GM18507 (cell line): ENCODE measurements around the gene SEMA5A.

Source experiments
- DNase-seq: peaks from one replicate; pipeline ENCODE4 v3.0.0; 2011; ENCODE audit warnings: low read depth; ENCODE audit not compliant: insufficient read length; ENCODE audit errors: extremely low spot score
- FAIRE-seq: peaks from 2 replicates; lab custom pipeline; 2011; peaks lifted over from hg19 to GRCh38; lab: Jason Lieb, UNC

Gene SEMA5A

GRCh38 chr5:9173281-9174048, 372.4 kb downstream of the SEMA5A start:
- no peak for FAIRE-seq
- DNase-seq, result no peak

GRCh38 chr5:9170026-9170425, 375.8 kb downstream of the SEMA5A start:
- DNase-seq (no peak), FAIRE-seq (no peak)

- FAIRE-seq (no peak), DNase-seq (no peak)
Measured at GRCh38 chr5:9169557-9169902, 376.3 kb downstream of the SEMA5A start.

DNA sequence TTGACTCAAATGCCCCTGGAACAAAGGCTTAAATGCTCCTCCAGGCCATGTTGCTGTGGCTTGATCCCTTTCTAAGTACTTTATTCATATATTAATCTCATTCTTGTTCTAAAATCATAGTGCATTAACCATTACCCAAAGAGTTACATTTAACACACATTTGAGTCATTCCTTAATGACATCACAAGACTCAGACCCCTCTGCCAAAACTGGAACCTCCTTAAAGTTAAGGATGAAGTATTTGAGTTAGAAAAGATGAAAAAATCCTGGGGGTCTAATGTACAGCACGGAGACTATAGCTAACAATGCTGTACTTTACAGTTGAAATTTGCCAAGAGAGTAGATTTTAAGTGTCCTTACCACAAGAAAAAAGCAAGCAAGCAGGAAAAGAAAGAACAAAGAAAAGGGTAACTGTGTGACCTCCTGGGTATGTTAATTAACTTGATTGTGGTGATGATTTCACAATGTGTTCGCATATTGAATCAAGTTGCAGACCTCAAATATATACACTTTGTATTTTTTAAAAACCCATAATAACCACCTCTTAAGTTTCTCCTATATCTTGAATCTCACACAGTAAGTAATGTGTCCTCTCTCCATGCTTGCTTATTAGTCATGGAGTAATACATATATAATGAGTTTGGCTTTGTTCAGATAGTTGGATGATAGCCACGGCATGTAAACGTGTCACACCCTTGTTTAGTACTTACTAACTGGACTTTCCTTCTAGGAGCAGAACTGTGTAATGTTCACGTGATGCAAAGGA, 376.9 kb downstream of the SEMA5A start:
- DNase-seq (no peak), FAIRE-seq (no peak)

GRCh38 chr5:9166202-9167112, 379.4 kb downstream of the SEMA5A start:
- no peak for DNase-seq
- FAIRE-seq, result no peak

- no peak for DNase-seq
- FAIRE-seq, result no peak
Measured at GRCh38 chr5:9165546-9165945, 380.3 kb downstream of the SEMA5A start.

DNA sequence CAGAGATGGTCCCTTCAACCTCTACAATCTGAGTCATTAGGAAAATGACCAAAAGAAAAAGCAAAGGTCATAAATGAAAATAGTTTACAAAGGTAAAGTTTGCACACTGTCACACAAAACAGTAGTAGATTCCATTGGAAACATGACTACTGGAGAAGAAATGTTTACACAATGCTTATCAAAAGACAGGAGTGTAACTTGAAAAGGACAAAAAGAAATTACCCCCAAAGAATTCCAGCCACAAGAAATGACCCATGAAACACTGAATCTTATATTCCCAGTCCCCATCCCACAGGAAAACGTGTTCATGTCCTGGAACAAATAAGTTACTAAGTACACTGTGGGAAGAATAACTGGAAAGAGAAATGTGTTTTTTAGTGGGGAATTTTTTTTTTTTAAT, 385.1 kb downstream of the SEMA5A start:
- DNase-seq (no peak), FAIRE-seq (no peak)

- FAIRE-seq (no peak), DNase-seq (no peak)
Measured at GRCh38 chr5:9157811-9158210, 388.1 kb downstream of the SEMA5A start.

- DNase-seq, result no peak
- FAIRE-seq, result no peak
Measured at GRCh38 chr5:9157020-9157419, 388.9 kb downstream of the SEMA5A start.

DNA sequence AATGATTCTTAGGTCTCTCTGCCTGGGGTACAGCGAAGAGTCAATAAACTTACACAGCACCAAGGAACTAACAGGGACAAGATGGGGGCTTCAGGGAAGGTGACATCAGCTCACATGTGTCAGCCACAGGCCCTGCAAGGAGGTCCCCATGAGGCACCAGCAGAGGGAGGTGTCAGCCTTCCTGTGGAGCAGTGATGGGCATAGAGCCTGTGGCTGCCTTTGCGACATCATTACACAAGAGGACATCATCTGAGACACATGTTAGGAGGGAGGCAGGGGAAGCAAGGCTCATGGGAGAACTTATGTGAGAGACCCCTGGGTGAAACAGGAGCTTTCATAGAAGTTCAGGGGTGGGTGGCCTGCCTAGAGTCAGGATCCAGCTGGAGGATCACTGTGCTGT, 389.6 kb downstream of the SEMA5A start:
- no peak for DNase-seq
- no peak for FAIRE-seq

DNA sequence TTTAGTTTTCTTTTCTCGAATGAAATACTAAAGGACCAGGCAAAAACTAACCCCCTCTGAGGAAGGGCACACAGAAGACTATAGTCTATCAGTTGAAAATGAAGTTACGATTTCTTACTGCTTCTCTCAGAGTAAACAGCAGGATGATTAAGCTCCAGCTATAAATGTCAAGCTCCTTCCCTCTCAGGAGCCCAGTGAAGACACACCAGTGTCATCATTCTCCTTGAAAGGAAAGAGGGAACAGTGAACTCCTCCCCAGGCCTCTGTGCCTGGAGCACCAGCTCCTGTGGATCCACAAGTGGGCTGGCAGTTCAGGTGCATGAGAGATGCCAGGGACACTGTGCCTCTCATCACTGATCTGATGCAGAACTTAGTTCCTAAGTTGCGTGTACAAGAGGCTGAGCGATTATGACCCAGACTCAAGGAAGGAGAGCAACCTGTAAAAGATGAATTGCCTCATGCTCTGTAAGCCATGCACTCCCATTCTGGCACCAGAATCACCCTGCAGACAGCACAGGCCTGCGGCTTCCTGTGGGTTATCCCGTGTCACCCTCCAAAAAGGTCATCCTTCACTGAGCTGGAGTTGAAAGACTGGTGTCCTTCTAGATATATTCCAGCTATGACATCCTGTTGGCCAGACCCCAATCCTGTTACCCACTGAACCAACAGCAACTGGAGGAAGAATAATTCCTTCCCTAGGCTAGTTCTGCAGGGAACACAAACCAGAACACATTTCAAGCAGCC, 394.0 kb downstream of the SEMA5A start:
- DNase-seq (no peak), FAIRE-seq (no peak)

DNA sequence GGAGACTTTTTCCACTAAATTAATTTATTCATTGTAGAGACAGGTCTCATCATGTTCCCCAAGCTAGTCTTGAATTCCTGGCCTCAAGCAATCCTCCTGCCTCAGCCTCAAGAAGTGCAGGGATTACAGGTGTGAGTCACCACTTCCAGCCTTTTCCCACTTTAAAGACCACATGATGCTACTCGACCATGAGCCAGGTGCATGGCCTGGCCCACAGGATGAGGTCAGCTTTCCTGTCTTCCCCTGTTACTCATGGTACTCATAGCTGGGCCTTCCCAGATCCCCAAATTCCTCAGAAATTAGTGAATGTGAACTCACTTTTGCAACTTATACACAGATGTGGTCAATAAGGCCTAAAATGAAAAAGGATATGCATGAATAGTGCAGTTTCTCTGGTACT, 395.9 kb downstream of the SEMA5A start:
- no peak for FAIRE-seq
- DNase-seq, result no peak

- FAIRE-seq, result no peak
- DNase-seq, result no peak
Measured at GRCh38 chr5:9148242-9148641, 397.6 kb downstream of the SEMA5A start.

DNA sequence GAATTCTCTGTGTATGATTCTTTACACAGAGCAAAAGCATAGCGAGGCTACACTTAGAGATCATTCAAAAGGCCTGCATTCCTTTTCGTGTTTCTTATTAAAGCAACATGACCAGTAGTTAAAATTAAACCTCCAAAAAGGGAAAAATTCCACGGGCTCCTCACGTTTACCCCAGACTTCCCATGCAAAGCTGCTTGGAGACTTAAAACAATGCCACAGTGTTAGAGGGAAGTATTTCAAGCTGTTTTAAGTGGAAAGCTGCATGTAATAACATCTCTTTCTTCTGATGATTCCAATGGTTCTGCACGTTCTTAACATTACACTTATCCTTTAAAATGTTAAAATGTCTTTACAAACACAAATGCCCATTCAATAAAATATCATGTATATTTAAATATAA, 405.2 kb downstream of the SEMA5A start:
- FAIRE-seq (no peak), DNase-seq (no peak)

GRCh38 chr5:9140202-9140601, 405.7 kb downstream of the SEMA5A start:
- FAIRE-seq (no peak), DNase-seq (no peak)

DNA sequence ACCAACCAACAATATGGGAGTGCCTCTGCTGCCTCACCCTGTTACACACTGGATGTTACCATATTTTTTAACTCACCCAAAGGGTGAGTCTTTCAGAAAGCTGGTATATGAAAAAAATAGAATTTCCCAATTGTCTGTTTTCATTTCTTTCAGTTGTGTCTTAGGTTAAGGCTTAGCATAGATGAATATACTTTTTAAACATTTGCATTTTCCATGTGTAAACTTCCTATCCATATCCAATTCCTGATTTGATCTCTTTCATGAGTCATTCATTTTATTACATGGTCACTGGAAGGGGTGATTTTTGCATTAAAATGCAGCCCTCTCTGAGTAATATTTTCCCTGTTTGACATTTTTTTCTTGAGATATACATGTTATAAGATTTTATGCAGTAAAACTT, 406.5 kb downstream of the SEMA5A start:
- DNase-seq, result no peak
- FAIRE-seq, result no peak

DNA sequence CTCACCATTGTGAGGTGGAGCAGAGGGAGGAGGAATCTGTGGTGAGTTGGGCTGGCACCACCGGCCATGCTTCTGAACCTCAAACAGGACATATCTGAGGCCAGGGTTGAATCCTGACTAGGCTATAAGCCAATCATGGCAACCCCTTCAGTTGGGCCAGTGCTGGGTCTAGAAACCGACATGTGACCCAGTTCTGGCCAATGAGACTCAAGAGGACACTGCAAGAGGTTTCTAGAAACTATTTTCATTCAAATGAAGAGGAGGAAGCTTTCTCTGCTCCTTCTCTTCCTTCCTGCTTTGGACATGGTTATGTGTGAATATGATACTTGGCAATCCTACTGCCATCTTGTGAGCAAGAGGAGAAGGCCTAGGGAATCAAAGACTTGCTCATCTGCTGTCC, 417.7 kb downstream of the SEMA5A start:
- FAIRE-seq, result no peak
- DNase-seq, result no peak

GRCh38 chr5:9126490-9126889, 419.4 kb downstream of the SEMA5A start:
- DNase-seq (no peak), FAIRE-seq (no peak)

DNA sequence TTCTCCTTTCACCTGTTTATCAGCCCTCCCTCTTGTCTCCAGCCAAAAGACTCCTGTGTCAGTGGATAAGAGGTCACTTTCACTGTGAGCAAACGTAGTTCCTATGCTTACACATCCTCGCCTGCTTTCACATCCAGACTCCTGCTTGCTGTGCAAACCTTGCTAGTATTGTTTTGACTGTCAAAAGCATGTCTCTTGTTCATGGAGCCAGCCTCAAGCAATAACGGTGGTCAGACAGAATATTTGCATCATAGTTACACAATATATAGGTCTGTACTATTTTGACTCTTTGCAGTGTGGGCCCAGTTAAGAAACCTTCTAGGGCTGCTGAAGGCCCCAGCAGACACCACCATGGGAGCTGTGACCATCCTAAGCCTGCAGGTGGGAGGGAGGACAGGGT, 420.0 kb downstream of the SEMA5A start:
- FAIRE-seq, result no peak
- DNase-seq, result no peak

- DNase-seq (no peak), FAIRE-seq (no peak)
Measured at GRCh38 chr5:9124838-9125237, 421.0 kb downstream of the SEMA5A start.
